HG02870 (cell line): Measurements from ENCODE around the gene COX6B1.
A peak's percentile ranks its signal among the peaks of the same experiment; 100 is the strongest.
"Not testable (repeated sequence)": the region's sequence is repeated elsewhere in the genome, so short reads cannot be mapped to it uniquely, and the experiment has no call there.

ENCODE experiments used
- ATAC-seq: cut with Tn5 transposase; IDR thresholded peaks from one replicate; pipeline ENCODE4 v1.9.1; 2021; ENCODE audit warnings: mild to moderate bottlenecking, moderate library complexity; ENCODE audit not compliant: unreplicated experiment

COX6B1 gene

GRCh38 chr19:35648017-35648961 is at the start of gene COX6B1:
Gene COX6B1, plus strand, starts transcription at chr19:35648323. Its CDS starts 2,921 bp downstream, at chr19:35651244.
- ATAC-seq = peak; percentile 55

- no peak for ATAC-seq
These were observed 46.2 kb upstream of the COX6B1 start for GRCh38 chr19:35601971-35602370.

- not testable (repeated sequence) for ATAC-seq
These were observed 43.7 kb upstream of the COX6B1 start for GRCh38 chr19:35604436-35604835.

- not testable (repeated sequence) for ATAC-seq
These were observed 41.0 kb upstream of the COX6B1 start for GRCh38 chr19:35607170-35607569.

- ATAC-seq = no peak
These were observed 40.5 kb upstream of the COX6B1 start for GRCh38 chr19:35607661-35608060.

GRCh38 chr19:35608251-35608650 is 39.9 kb upstream of the COX6B1 start:
- ATAC-seq = no peak

GRCh38 chr19:35609851-35610353 is 38.2 kb upstream of the COX6B1 start:
- no peak for ATAC-seq

- ATAC-seq = no peak
These were observed 35.9 kb upstream of the COX6B1 start for GRCh38 chr19:35612224-35612558.

- ATAC-seq = no peak
These were observed 35.4 kb upstream of the COX6B1 start, which contains the start of gene HAUS5 for GRCh38 chr19:35612559-35613321. Gene HAUS5, plus strand, starts transcription at chr19:35612735. Its CDS starts 60 bp downstream, at chr19:35612795.

- ATAC-seq = no peak
These were observed 34.5 kb upstream of the COX6B1 start for GRCh38 chr19:35613574-35613973.

- ATAC-seq = no peak
These were observed 33.1 kb upstream of the COX6B1 start for GRCh38 chr19:35615036-35615435.

- no peak for ATAC-seq
These were observed 29.3 kb upstream of the COX6B1 start for GRCh38 chr19:35618857-35619256.

- ATAC-seq = no peak
These were observed 28.7 kb upstream of the COX6B1 start for GRCh38 chr19:35619290-35619923.

GRCh38 chr19:35620001-35620400 is 28.1 kb upstream of the COX6B1 start:
- no peak for ATAC-seq

- ATAC-seq = no peak
These were observed 26.4 kb upstream of the COX6B1 start for GRCh38 chr19:35621708-35622107.

GRCh38 chr19:35622750-35623149 is 25.4 kb upstream of the COX6B1 start:
- no peak for ATAC-seq

- no peak for ATAC-seq
These were observed 24.7 kb upstream of the COX6B1 start for GRCh38 chr19:35623327-35624010.

GRCh38 chr19:35628264-35628564 is 19.9 kb upstream of the COX6B1 start:
- no peak for ATAC-seq

GRCh38 chr19:35628565-35629331 is 19.4 kb upstream of the COX6B1 start, which contains the start of gene RBM42:
Gene RBM42, plus strand, starts transcription at chr19:35629036. Its CDS starts 118 bp downstream, at chr19:35629154.
- ATAC-seq = peak; percentile 95

GRCh38 chr19:35629332-35629633 is 18.8 kb upstream of the COX6B1 start:
- no peak for ATAC-seq
